Fibroblast of the aortic adventitia (primary cell): ENCODE results near the gene NT5C1B. TPM values are rescaled to one million over a fixed set of nuclear protein-coding genes. Genes with fewer than 3 reads are reported as not detected.

ENCODE experiments used
- DNase-seq: peaks from one replicate; pipeline ENCODE4 v3.0.0-alpha.2; 2010; ENCODE audit warnings: low read depth
- H3K4me3 ChIP-seq: 2 replicates; pipeline ENCODE4 v1.5.1; 2011; ENCODE audit warnings: low read depth, mild to moderate bottlenecking, control low read depth, low read length, moderate library complexity
- total RNA-seq: library from RNA; depleted of rRNA; stranded (reverse); fragments of >200 nt; gene quantifications from 2 replicates; pipeline ENCODE4 v1.2.3, GENCODE V29; 2012; ENCODE audit warnings: low replicate concordance
- TF ChIP-seq, protein P1 (sequence below): IDR thresholded peaks from 2 replicates; pipeline ENCODE4 v1.5.1; 2011; ENCODE audit warnings: mild to moderate bottlenecking, low read length, control low read depth, inconsistent platforms; ENCODE audit not compliant: insufficient read depth

NT5C1B gene
- total RNA-seq, 1 donor: not detected

DNA sequence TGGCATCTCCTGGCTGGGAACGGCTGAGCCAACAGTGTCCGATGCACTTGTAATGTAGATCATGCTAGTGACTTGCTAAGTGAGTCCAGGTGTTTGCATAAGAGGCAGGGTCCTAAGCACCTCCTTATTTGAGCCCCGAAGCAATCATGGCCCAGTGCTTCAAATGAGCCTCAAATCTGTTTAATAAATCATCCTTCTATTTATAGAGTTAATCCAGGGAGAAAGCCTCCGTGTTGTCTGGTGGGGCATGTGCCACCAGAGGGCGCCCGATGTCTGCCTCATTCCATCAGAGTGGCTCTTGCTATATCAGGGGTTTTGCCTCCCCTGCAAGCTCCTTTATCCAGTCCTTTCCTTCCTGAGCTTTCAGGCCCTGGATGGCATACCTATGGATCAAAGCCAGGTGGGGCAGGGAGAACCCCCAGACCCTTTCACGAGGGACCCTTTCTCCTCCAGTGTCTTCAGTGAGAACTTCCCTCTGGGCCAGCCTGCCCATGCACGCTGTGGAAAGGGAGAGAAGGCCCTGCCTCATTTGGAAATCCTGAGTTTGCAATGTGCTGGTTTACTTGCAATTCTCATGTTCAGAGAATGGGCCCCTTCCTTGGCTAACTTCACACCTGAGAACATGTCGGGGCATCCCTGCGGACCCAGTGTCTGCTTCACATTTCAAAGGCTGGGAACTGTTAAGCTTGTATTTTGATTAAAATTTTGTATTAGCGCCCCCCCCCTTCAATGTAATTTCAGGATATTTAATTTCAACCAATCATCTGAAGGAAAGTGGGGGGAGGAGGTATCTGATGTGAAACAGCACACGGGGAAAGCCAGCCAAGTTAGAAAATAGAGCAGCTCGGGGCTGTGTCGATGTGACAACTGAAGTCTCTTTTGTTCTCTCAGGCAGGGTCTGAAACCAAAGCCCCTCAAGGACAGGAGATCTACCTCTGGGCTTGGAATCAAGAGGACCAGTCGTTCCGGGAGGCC is 68.6 kb downstream of the NT5C1B start:
- DNase-seq: peak; percentile 94
- TF ChIP-seq, protein P1, sequence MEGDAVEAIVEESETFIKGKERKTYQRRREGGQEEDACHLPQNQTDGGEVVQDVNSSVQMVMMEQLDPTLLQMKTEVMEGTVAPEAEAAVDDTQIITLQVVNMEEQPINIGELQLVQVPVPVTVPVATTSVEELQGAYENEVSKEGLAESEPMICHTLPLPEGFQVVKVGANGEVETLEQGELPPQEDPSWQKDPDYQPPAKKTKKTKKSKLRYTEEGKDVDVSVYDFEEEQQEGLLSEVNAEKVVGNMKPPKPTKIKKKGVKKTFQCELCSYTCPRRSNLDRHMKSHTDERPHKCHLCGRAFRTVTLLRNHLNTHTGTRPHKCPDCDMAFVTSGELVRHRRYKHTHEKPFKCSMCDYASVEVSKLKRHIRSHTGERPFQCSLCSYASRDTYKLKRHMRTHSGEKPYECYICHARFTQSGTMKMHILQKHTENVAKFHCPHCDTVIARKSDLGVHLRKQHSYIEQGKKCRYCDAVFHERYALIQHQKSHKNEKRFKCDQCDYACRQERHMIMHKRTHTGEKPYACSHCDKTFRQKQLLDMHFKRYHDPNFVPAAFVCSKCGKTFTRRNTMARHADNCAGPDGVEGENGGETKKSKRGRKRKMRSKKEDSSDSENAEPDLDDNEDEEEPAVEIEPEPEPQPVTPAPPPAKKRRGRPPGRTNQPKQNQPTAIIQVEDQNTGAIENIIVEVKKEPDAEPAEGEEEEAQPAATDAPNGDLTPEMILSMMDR: peak; percentile 94
- no peak overlapping the region for H3K4me3 ChIP-seq

DNA sequence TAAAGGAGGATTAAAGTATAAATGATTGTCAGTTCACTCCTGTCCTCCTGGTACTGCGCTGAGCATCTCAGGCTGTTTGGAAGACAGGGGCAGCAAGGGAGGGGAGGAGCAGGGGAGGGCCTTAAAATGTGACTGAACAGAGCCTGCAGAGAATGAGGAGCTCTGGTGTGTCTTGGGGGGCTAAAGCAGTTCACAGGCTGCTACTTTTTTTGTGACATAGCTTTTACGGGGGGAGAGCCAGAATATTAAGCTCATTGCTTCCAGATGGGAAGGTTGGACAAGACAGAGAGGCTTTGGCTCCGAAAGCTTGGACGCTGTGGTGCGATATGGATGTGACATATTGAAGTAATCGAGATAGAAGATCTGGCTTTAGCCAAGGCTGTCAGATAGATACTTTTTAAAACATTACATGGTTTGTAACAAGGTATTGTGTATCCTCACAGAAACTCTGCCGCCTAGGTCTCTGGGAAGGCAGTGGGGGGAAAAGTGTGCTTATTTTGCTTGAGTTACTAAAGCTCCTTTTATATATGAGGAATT is 69.4 kb downstream of the NT5C1B start:
- DNase-seq: no peak
- TF ChIP-seq, protein P1: no peak
- no peak overlapping the region for H3K4me3 ChIP-seq

DNA sequence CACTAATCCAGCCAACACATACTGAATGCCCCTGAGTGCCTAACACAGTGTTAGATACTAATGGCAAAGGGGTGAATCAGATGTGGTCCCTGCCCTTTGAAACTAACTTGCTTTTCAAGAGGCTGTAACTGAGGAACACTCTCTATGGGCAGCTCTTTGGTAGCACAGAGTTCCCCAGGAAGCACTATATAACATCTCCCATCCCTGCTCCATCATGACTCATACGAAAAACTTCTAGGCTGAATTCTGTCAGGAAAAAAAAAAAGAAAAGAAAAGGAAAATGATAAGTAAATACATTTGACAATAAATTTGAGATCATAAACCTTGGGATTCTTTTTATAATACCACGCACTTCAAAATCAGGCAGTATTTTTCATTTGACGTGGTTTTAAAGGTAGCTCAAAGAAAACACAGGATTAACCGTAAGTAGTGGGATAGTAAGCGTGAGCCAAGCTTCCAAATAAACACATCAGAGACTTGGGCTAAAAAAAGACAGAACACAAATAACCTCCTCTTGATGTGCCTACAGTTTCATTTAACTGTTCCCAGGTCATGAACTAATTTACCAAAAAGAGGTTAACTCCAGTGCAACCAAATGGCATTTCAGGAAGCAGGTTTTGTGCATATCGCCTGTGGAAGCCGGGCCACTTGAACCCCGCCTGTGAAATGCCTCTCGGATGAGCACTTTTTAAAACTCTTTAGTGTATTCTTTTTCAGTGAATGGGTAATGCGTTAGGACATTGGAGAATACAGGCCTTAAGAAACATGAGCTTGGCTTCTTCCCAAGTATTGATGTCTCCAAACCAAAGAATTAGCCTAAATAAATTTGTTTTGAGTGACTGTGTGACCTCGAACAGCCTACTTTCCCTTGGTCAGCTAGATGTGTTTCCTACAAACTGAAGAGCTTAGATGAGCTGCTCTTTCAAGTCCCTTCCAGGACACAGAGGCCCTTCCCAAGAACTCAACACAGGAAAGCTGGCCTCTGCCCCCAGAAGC is 71.0 kb downstream of the NT5C1B start:
- no peak overlapping the region for H3K4me3 ChIP-seq
- TF ChIP-seq, protein P1: no peak
- DNase-seq: peak; percentile 70

DNA sequence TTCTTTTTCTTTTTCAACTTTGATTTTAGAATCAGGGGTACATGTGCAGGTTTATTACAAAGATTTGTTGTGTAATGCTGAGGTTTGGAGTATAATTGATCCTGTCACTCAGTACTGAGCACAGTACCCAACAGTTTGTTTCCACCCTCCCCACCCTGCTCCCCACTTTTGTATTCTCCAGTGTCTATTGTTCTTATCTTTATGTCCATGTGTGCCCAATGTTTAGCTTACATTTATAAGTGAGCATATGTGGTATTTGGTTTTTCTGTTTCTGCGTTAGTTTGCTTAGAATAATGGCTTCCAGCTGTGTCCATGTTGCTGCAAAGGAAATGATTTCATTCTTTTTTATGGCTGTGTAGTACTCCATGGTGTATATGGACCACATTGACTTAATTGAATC is 72.0 kb downstream of the NT5C1B start:
- H3K4me3 ChIP-seq: no peak overlapping the region
- no peak for DNase-seq
- TF ChIP-seq, protein P1: no peak

DNA sequence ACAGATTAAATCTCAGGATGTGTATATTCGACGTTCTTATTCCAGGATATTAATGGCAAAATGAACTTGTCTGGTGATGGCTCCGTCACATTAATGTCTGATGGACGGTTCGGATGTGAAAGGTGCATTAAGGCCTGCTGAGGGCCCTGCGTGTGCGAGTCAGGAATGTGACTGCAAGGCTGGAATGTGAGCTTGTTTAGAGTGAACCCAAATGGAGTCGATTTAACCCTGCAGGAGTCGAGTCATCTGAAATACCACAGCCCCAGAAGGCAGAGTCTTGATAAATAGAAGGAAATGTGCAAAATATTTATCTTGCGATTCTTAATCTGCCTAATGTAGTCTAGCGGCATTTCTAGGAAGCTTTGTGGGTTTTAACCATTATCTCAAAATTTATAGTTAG is 73.3 kb downstream of the NT5C1B start:
- TF ChIP-seq, protein P1: no peak
- peak; percentile 64 for DNase-seq
- no peak overlapping the region for H3K4me3 ChIP-seq

DNA sequence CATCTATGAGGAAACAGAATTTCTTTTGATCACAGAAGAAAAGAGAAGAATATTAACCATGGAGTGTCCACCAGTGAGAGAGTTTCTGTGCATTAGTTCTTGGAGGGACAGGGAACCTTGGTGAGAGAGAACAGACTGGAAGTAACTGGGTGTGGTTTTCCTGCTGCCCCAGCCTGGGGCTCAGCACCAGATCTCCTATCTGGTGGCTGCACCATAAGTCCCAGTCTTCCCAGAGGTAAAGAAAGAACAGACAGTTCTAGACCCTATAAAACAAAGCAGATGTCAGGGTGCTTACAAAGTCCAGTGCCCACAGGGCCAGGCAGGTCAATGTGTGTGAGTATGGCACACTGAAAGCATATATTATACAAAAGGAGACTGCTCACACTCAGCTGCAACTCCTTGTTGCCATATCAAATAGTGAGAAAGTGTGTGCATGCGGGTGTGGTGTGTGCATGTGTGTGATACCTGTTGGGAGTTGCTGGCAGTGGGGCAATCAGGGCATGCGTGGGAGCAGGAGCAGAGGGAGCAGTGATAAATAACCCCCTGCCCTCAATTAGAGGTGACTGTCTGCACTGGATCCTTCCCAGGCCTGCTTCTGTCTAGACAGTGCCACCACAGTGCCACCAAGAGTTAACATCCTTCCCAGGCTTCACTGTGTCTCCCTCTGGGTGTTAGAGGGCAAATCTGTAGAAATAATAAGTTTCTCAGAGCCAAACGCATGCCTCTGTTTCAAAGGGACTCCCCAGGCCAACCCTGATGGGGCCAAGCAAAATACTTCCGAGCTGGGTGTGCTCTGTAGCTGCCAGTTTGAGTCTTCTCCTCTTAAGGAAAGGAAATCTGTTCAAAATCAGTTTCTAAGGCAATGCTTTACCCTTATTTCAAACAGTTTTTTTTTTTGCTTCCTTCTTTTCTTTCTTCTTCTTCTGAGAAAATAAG is 74.6 kb downstream of the NT5C1B start:
- TF ChIP-seq, protein P1: no peak
- no peak overlapping the region for H3K4me3 ChIP-seq
- DNase-seq: peak; percentile 70
